Measurements from ENCODE around the gene KPNA6.

DNA sequence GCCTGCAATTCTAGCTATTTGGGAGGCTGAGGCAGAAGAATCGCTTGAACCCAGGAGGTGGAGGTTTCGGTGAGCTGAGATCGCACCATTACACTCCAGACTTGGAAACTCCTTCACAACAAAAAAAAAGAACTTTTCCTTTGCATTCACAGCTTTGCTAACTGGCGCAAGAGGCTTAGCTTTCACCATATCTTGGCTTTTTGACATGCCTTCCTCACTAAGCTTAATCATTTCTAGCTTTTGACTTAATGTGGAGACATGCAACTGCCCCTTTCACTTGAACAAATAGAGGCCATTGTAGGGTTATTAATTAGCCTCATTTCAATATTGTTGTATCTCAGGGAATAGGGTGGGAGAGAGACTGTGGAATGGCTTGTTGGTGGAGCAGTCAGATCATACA, 8.7 kb downstream of the KPNA6 start:
- TF ChIP-seq, protein P1, sequence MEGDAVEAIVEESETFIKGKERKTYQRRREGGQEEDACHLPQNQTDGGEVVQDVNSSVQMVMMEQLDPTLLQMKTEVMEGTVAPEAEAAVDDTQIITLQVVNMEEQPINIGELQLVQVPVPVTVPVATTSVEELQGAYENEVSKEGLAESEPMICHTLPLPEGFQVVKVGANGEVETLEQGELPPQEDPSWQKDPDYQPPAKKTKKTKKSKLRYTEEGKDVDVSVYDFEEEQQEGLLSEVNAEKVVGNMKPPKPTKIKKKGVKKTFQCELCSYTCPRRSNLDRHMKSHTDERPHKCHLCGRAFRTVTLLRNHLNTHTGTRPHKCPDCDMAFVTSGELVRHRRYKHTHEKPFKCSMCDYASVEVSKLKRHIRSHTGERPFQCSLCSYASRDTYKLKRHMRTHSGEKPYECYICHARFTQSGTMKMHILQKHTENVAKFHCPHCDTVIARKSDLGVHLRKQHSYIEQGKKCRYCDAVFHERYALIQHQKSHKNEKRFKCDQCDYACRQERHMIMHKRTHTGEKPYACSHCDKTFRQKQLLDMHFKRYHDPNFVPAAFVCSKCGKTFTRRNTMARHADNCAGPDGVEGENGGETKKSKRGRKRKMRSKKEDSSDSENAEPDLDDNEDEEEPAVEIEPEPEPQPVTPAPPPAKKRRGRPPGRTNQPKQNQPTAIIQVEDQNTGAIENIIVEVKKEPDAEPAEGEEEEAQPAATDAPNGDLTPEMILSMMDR (conservative IDR thresholded peaks at IDR 0.05; ENCODE audit: low read length), result no peak
- TF ChIP-seq EZH2phosphoT487 (IDR thresholded peaks at IDR 0.05; ENCODE audit: borderline replicate concordance, low read depth, low read length), result no peak
